Inflammatory macrophage treated with lipopolysaccharide for 4 hours (primary cell): ENCODE results near the gene TMEM151B.

ENCODE experiments used
- DNase-seq: peaks from one replicate; pipeline ENCODE4 v3.0.0-alpha.2; 2020

Gene TMEM151B

GRCh38 chr6:44285552-44286284 is 15.5 kb downstream of the TMEM151B start:
- no peak for DNase-seq

DNA sequence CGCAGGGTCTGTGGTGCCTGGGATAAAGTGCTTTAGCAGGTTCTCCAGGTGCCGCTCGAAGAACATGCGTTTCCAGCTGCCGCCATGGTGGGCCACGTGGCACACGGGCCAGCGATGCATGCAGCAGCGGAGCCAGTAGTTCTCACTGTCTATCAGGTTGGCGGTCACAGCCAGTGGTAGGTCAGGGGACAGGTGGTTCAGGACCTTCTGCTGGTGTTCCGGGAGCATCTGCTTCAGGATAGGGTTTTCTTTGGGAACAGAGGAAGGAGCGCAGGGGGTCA is 16.0 kb downstream of the TMEM151B start:
- no peak for DNase-seq

GRCh38 chr6:44286747-44287146 is 16.5 kb downstream of the TMEM151B start:
- DNase-seq, result no peak

- peak; percentile 40 for DNase-seq
These were observed 19.5 kb downstream of the TMEM151B start for GRCh38 chr6:44289726-44290260.

DNA sequence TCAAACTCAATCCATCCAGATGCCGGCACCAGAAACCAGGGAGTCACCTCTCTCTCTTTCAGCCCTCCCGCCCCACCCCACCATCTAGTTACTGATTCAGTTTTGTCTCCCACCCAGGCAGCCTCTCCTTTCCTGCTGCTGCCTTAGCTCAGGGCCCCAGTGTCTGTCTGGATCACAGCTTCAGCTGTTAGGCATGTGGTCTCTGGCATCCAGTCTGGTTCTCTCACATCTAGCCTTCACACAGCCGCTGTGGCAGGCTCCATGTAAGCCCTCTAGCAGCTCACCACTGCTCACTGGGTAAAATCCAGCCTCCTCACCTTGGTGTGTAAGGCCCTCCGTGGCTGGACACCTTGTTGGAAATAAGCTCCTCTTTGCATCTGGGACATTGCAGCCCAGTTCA is 21.6 kb downstream of the TMEM151B start:
- no peak for DNase-seq

DNA sequence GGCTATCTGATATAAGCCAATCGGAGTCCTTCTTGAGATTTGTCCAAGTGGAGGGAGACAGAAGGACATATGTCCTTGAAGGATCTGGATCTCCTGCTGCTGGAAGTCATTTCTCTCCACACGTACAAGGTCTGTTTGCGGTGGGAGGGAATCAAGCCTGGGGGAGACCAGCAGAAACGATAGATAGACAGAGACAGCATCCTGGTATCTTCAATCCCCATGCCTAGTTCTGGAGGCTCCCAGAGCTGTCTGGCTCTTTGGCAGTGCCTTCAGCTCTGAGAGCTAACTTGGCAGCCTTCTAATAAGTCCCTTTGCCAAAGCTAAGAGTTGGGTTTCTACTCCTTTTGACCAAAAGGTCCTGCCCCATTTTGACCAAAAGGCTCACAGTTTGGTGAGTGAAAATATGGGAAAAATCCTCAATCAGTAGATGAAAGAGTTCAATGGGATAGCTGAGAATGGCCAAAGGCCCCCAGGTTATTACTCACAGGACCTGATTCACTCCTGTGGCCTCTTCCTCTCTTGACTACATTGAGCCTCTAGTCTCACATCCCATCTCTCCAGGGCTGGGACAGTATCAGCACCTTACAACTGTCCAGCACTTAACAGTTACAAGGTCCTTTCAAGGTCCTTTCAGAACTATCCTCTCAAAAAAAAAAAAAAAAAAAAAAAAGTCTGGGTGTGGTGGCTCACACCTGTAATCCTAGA is 22.6 kb downstream of the TMEM151B start:
- no peak for DNase-seq

DNA sequence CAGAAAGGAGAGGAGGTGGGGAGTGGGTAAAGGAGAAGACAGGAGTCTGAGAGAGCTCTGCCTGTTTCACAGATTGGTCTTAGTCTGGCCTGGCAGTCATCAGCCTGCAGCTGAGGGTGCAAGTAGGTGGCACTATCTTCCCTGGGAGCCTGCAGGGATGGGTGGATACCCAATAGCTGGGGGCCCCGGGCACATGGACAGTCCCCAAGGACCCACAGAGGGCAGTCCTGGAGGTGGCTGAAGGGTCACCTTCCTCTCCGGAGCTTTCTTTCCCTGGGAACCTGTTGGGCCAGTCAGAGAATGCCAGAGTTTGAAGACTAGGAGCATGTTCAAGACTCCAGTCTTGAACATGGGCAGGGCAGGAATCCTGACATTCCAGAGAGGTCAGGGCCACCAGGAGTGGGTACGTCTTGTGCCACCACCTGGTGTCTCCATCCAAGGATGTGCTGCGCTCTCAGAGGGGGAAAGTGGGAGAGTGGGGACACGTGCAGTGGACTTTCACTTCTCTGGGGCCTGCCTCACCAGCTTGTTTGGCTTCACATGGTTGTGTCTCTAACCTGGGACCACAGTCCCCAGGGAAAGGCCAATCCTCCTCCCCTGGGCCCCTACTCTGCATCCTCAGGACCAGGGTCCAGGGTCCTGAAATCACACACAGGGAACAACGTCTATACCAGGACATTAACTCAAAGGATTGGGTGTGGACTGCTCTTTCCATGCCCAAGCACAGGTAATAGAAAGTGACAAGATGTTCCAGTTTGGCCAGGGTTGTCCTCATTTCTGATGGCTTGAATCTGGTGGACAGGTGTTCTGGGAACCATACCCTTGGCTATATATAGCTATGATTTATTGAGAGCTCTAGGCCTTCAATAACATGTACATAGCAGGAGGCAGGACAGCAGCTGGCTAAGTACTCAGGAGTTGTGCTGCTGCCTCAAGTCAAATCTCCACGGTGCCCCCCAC is 24.9 kb downstream of the TMEM151B start:
- DNase-seq, result no peak

GRCh38 chr6:44297063-44298038 is 27.1 kb downstream of the TMEM151B start:
- no peak for DNase-seq

DNA sequence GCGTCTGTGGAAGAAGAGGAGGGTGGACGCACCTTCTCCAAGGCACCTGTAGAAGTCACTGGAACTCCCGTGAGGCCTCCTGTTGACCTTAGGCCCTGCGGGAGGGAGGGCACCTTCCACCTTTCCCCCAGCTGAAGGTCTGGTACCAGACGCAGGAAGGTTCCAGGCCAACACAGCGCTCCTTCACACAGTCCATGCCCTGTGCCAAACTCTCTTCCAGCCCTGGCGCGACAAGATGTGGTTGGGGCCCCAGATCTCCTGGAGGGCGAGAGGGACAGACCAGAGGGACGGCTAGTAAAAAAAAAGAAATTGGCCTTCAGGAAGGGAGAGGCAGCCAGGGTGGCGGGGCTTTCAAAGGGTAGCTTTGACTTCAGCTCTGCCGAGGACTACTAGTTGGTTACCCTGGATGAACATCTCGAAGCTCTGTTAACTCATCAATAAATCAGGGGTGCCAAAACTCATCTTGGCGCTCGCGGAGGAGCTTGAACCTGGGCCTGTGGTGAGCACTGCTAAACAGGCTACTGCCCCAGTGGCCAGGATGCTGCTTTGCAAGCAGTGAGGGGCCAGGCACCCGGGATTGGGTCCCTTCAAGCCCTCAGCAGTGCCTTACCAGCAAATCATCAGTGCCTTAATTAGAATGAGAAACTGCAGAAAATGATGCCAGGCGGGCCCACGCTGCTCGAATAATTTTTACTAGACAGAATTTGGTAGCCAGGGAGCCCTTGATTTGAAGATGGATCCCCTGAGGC is 28.0 kb downstream of the TMEM151B start:
- no peak for DNase-seq

GRCh38 chr6:44298864-44299263 is 28.6 kb downstream of the TMEM151B start:
- DNase-seq, result no peak

DNA sequence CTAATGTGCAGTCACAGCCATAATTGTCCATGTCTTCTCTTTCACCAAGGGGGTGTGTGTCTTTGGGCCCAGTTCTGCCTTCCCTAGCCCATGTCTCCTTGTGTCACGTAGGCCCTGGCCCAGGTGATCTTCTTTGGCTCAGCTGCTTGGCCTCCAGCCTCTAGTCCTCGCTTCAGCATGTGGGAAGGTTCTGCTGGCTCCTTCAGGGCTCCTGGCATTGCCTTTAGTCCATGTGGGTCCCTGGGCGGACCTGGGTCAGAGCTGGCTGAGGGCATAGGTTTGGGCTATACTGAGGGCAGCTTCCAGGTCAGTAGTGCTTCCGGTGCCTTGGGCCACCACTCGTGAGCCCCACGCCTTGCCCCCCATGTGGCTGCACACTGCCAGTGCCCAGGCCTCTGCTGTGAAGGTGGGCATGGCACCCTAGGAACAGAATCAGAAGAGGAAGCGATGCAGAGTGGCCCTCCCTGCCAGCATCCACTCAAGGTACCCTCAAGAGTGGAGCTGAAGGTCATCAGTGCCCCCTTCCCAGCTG is 30.1 kb downstream of the TMEM151B start:
- DNase-seq, result no peak

DNA sequence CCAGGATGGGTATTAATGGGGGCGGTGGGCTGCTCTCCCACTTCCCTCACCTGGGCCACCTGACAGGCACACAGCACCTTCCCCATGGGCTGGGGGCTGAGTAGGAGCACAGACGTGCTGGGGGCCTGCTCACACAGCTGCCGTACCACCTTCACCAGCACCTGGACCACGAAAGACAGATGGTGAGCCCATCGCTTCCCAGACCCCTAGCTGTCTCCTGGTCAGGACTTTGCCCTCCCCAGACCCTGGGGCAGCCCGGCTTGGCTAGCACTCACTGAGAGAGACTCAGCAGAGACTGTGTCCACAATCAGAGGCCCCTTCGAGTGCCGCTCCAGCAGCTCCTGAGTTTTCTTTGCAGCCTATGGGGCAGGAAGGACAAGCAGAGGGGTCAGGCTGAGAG is 30.9 kb downstream of the TMEM151B start:
- no peak for DNase-seq

GRCh38 chr6:44301782-44302564 is 31.7 kb downstream of the TMEM151B start:
- DNase-seq, result no peak

- no peak for DNase-seq
These were observed 32.6 kb downstream of the TMEM151B start for GRCh38 chr6:44302856-44303255.

- DNase-seq, result no peak
These were observed 33.6 kb downstream of the TMEM151B start for GRCh38 chr6:44303842-44304241.

DNA sequence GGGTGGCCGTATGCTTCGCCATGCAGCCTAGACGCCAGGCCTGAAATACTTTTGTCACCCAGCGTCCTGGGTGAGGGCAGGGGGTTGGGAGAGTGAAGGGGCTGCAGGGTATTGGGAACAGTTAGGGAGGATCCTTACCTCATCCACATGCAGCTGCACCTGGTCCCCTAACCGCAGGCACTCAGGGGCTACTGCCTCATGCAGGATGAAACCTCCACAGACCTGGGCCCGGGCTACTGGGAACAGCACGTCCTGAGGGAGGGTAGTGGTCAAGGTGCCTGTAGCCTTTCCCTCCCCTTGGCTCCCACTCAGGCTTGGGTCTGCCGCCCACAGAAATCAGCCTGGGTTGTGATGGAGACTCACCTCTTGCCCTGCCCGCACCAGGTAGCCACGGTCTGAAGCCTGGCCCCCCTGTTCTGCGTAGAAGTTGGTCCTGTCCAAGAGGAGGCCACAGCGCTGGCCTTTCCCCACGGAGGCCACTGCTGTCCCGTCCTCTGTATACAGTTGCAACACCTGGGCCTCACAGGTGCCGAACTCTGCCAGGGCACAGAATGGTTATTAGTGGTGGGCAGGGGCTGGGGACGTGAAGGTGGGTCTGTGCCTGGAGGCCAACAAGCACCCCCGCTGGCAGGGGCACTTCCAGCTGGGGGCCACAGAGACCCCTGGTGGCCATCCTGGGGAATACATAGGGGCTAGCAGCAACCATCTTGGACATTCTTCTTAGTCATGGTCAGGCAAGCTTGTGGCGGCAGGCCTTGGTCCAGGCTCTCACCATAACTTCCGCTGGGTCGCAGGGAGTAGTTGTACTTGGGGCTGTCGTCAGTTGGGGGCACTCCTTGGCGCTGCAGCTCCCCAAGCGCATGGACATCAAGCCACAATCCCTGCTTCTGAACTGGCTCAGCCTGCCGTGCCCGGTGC is 34.3 kb downstream of the TMEM151B start:
- DNase-seq, result peak; percentile 49

DNA sequence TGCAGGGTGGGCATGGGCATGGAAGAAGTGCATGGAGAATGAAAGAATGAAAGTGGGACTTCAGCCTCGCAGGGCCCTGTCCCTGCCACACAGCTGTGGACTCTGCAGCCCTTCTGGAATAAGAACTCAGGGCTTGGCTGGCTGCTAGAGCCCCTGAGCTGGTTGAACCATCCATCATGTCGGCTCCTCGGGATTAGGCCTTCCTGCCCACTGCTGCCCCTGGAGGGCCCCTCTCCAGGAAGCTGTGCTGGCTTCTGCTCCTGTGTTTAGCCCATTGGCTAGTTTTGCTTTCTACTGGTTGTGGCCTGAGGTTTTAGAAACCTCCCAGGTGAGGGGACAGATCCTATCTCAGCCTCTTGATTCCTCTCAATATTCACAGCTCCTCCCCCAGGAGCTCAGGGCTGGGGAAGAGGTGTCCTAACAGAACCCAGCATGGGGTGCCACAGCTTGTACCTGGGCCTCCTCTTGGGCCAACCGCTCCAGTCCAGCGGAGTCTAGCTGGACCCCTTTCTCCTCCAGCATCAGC is 35.0 kb downstream of the TMEM151B start:
- no peak for DNase-seq

DNA sequence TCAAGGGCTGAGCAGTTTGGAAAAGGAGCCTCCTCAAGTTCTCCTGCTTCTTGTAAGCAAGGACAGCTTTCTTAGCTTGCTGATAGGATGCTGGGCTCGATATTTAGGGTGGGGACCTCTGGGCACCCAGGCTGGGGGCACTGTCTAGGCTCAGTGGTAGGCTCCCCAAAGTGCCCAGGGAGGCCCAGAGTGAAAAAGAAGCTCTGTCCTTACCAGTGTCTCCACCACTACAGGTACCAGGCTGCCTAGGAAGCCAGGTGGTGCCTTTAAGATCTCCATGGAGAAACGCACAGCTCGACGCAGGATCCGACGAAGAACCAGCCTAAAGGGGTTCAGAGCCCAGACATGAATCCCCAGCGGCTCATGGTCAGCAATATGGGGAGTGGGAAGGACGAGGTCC is 36.5 kb downstream of the TMEM151B start:
- DNase-seq, result no peak

DNA sequence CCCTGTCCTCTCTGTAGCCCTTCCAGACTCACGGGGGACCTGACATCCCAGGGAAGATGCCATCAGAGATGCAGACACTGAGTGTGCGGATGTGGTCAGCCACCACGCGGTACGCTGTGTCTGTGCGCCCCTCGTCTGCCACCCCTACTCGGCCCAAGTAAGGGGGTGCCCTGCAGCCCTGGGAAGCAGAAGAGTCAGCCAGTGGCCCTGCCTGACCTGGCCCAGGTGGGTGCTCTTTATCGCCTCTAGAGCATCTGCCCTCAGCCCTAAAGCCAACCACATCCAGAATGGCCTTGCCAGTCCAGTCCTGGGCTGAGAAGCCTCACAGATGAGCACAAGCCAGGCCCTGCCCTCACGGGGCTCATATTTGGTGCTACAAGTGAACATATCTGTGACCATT is 37.0 kb downstream of the TMEM151B start:
- no peak for DNase-seq
